HCT116 (cell line): ENCODE results near the gene CDH4. TPM values are rescaled to one million over a fixed set of nuclear protein-coding genes. Genes with fewer than 3 reads are reported as not detected.

Source experiments
- ATAC-seq: fragments of 200-7000 bp; cut with Tn5 transposase; 2 replicates; pipeline ENCODE4 v1.9.1; 2020; ENCODE audit warnings: mild to moderate bottlenecking, moderate library complexity
- BruUV-seq: library from RNA; stranded (reverse); fragments of 400-500 nt; replicated peaks from 2 replicates; lab custom pipeline; 2021; lab: Mats Ljungman, UMichigan
- CTCF ChIA-PET: fragments of 300-600 bp; sonication (Branson Sonifier 250); formaldehyde crosslinking; loops from one replicate; lab custom pipeline; 2021; ENCODE audit warnings: antibody characterized with exemption; lab: Charles Lee
- POLR2A ChIA-PET: fragments of 300-600, 350-600 bp; sonication (Branson Sonifier 250); formaldehyde crosslinking; loops from one replicate; lab custom pipeline; 2021; ENCODE audit warnings: antibody characterized with exemption; lab: Charles Lee
- RAD21 ChIA-PET, 2 experiments: fragments of 300-600 bp; sonication (Branson Sonifier 250); formaldehyde crosslinking; loops; one replicate each; lab custom pipeline; 2023; ENCODE audit warnings: low total read pairs in 2 of 2; ENCODE audit not compliant: uncharacterized antibody in 2 of 2, unreplicated experiment in 2 of 2, low non-redundant PET in 1 of 2; lab: Charles Lee
- DNase-seq: peaks from one replicate; pipeline ENCODE4 v3.0.0-alpha.2; 2010; ENCODE audit warnings: low read depth, low spot score
- H2AFZ ChIP-seq: fragments of 200-600 bp; shearing (Covaris generic), sonication (generic); 2 replicates; pipeline ENCODE4 v1.6.1; 2017; ENCODE audit warnings: low read depth, mixed run types, mixed read lengths, antibody characterized with exemption, low read length; ENCODE audit not compliant: poor library complexity, severe bottlenecking
- H3K27ac ChIP-seq: 2 replicates; pipeline ENCODE4 v1.5.1; 2012; ENCODE audit warnings: low read depth, low read length
- H3K27me3 ChIP-seq: fragments of 200-600 bp; sonication (generic); 2 replicates; pipeline ENCODE4 v1.6.1; 2016; ENCODE audit warnings: mixed run types, low read length, mixed read lengths; ENCODE audit not compliant: insufficient read depth
- H3K36me3 ChIP-seq, 2 experiments: fragments of 200-500 bp in 1 of 2; fragments of 200-600 bp in 1 of 2; sonication (Bioruptor generic) in 1 of 2; sonication (generic) in 1 of 2; 2 replicates each; pipeline versions ENCODE4 v1.5.1 to v1.6.1; 2014 to 2016; ENCODE audit warnings: low read length in 2 of 2, inconsistent platforms in 1 of 2, mixed read lengths in 1 of 2, mixed run types in 1 of 2; ENCODE audit not compliant: insufficient read depth in 2 of 2, control insufficient read depth in 1 of 2
- H3K4me1 ChIP-seq, 2 experiments: fragments of 200-600 bp in 1 of 2; sonication (generic) in 1 of 2; 2 replicates each; pipeline versions ENCODE4 v1.5.1 to v1.6.1; 2012 to 2017; ENCODE audit warnings: low read length in 2 of 2, inconsistent platforms in 1 of 2, mild to moderate bottlenecking in 1 of 2, mixed read lengths in 1 of 2, mixed run types in 1 of 2, moderate library complexity in 1 of 2; ENCODE audit not compliant: insufficient read depth in 2 of 2, control insufficient read depth in 1 of 2
- H3K4me2 ChIP-seq: fragments of 200-600 bp; sonication (generic); 2 replicates; pipeline ENCODE4 v1.6.1; 2017; ENCODE audit warnings: mixed run types, low read length, mixed read lengths
- H3K4me3 ChIP-seq, 2 experiments: fragments of 200-600 bp in 1 of 2; sonication (generic) in 1 of 2; replicated peaks in 1 of 2; 2 replicates each; pipeline ENCODE4 v1.5.1; 2011 to 2016; ENCODE audit warnings: low read length in 2 of 2, control low read depth in 1 of 2, low read depth in 1 of 2, mild to moderate bottlenecking in 1 of 2, mixed read lengths in 1 of 2, mixed run types in 1 of 2
- H3K79me2 ChIP-seq: fragments of 200-600 bp; sonication (generic); 2 replicates; pipeline ENCODE4 v1.6.1; 2017; ENCODE audit warnings: mild to moderate bottlenecking, mixed run types, low read length, moderate library complexity, mixed read lengths; ENCODE audit not compliant: insufficient read depth
- H3K9ac ChIP-seq: fragments of 200-600 bp; sonication (generic); 2 replicates; pipeline ENCODE4 v1.6.1; 2016; ENCODE audit warnings: low read length, mixed read lengths
- H3K9me2 ChIP-seq: fragments of 200-600 bp; sonication (generic), shearing (Covaris generic); 2 replicates; pipeline ENCODE4 v1.6.1; 2017; ENCODE audit warnings: mixed run types, mild to moderate bottlenecking, moderate library complexity; ENCODE audit not compliant: insufficient read depth
- H3K9me3 ChIP-seq, 2 experiments: fragments of 200-500 bp in 1 of 2; fragments of 200-600 bp in 1 of 2; sonication (Bioruptor generic) in 1 of 2; sonication (generic) in 1 of 2; 2 replicates each; pipeline ENCODE4 v1.6.1; 2014 to 2017; ENCODE audit warnings: low read length in 2 of 2, mixed read lengths in 2 of 2, inconsistent platforms in 1 of 2, low read depth in 1 of 2, mild to moderate bottlenecking in 1 of 2, mixed run types in 1 of 2, moderate library complexity in 1 of 2; ENCODE audit not compliant: control insufficient read depth in 1 of 2, insufficient read depth in 1 of 2
- H4K20me1 ChIP-seq: fragments of 200-600 bp; sonication (generic), shearing (Covaris generic); 2 replicates; pipeline ENCODE4 v1.6.1; 2017; ENCODE audit warnings: mixed run types, mild to moderate bottlenecking, moderate library complexity; ENCODE audit not compliant: insufficient read depth
- CBX3 ChIP-seq: IDR thresholded peaks from 2 replicates; pipeline ENCODE4 v1.6.1; 2012; ENCODE audit warnings: low read depth
- EGR1 ChIP-seq: IDR thresholded peaks from 2 replicates; pipeline ENCODE4 v1.6.1; 2012; ENCODE audit warnings: low read depth
- EZH2 ChIP-seq: fragments of 200-600 bp; sonication (generic); IDR thresholded peaks from 2 replicates; pipeline ENCODE4 v1.6.1; 2017; ENCODE audit warnings: antibody characterized with exemption, mixed run types
- EZH2phosphoT487 ChIP-seq: fragments of 200-600 bp; IDR thresholded peaks from 2 replicates; pipeline ENCODE4 v1.6.1; 2018; ENCODE audit warnings: antibody characterized with exemption, borderline replicate concordance
- FOSL1 ChIP-seq: IDR thresholded peaks from 2 replicates; pipeline ENCODE4 v1.6.1; 2012; ENCODE audit warnings: low read depth
- JUND ChIP-seq: IDR thresholded peaks from 2 replicates; pipeline ENCODE4 v1.6.1; 2012
- RAD21 ChIP-seq: IDR thresholded peaks from 2 replicates; pipeline ENCODE4 v1.6.1; 2012; ENCODE audit warnings: low read depth, mild to moderate bottlenecking
- SP1 ChIP-seq: IDR thresholded peaks from 2 replicates; pipeline ENCODE4 v1.6.1; 2012; ENCODE audit warnings: low read depth
- SRF ChIP-seq: IDR thresholded peaks from 2 replicates; pipeline ENCODE4 v1.6.1; 2012; ENCODE audit warnings: low read depth
- TCF7L2 ChIP-seq: IDR thresholded peaks from 2 replicates; pipeline ENCODE4 v1.7.0; 2011; ENCODE audit warnings: borderline replicate concordance, inconsistent platforms; ENCODE audit not compliant: insufficient read depth, insufficient read length; ENCODE audit errors: extremely low read depth
- YY1 ChIP-seq: IDR thresholded peaks from 2 replicates; pipeline ENCODE4 v1.6.1; 2011; ENCODE audit warnings: low read length, low read depth, moderate library complexity, mild to moderate bottlenecking; ENCODE audit not compliant: insufficient replicate concordance; ENCODE audit errors: extremely low read depth
- ZNF274 ChIP-seq: fragments of 200-500 bp; sonication (Bioruptor generic); IDR thresholded peaks from 2 replicates; pipeline ENCODE4 v1.6.1; 2014; ENCODE audit warnings: mild to moderate bottlenecking, low read depth, low read length, inconsistent platforms
- intact Hi-C: fragments of 100-400 bp; cut with micrococcal nuclease; formaldehyde crosslinking; loops from 2 replicates; pipeline ENCODE4 v1.10.0; 2022
- total RNA-seq: library from RNA; stranded (reverse); gene quantifications from one replicate; pipeline ENCODE4 v1.2.1, GENCODE V29; 2021; ENCODE audit not compliant: unreplicated experiment
- TF ChIP-seq, protein P1 (sequence below): IDR thresholded peaks from 2 replicates; pipeline ENCODE4 v1.6.1; 2012; ENCODE audit warnings: low read depth
- TF ChIP-seq, protein P2 (sequence below), 3 experiments: fragments of 200-600 bp in 1 of 3; sonication (generic) in 1 of 3; IDR thresholded peaks in 2 of 3; conservative IDR thresholded peaks in 1 of 3; 2 replicates each; pipeline ENCODE4 v1.5.1; 2012 to 2017; ENCODE audit warnings: low read depth in 2 of 3, low read length in 2 of 3, antibody characterized with exemption in 1 of 3, borderline replicate concordance in 1 of 3, control low read depth in 1 of 3, mild to moderate bottlenecking in 1 of 3, mixed read lengths in 1 of 3, mixed run types in 1 of 3, moderate library complexity in 1 of 3; ENCODE audit not compliant: insufficient read depth in 1 of 3
- TF ChIP-seq, protein P3 (sequence below): IDR thresholded peaks from 2 replicates; pipeline ENCODE4 v1.6.1; 2011; ENCODE audit warnings: mild to moderate bottlenecking, low read length, moderate library complexity; ENCODE audit not compliant: insufficient replicate concordance; ENCODE audit errors: extremely low read depth

The CDH4 gene
- total RNA-seq, 1 experiment from 2014 or later: not detected

DNA sequence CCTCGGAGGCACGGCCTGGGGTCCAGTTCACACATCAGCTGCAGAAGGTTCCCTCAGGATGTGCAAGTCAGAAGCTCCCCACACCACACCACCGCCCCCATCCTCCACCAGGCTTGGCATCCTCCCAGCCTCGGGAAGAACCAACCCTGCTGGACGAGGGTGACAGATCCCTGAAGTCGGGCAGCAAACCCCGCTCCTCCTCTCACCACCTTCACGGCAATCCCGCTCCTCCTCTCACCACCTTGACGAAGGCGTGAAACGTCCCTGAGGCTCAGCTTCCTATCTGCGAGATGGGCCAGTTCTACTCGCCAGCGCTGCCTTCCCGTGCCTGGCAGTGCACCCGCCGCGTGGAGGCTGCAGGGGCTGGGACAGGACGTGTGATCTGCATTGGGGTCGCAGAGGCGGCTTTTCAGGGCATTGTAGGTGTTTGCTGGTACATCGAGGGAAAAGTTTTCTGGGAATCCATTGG lies 486.6 kb downstream of the CDH4 start (continued):
- TF ChIP-seq EGR1 (no peak), EZH2 (no peak), SP1 (no peak), SRF (no peak), YY1 (no peak), ZNF274 (no peak), EZH2phosphoT487 (no peak)
- TF ChIP-seq, protein P1, sequence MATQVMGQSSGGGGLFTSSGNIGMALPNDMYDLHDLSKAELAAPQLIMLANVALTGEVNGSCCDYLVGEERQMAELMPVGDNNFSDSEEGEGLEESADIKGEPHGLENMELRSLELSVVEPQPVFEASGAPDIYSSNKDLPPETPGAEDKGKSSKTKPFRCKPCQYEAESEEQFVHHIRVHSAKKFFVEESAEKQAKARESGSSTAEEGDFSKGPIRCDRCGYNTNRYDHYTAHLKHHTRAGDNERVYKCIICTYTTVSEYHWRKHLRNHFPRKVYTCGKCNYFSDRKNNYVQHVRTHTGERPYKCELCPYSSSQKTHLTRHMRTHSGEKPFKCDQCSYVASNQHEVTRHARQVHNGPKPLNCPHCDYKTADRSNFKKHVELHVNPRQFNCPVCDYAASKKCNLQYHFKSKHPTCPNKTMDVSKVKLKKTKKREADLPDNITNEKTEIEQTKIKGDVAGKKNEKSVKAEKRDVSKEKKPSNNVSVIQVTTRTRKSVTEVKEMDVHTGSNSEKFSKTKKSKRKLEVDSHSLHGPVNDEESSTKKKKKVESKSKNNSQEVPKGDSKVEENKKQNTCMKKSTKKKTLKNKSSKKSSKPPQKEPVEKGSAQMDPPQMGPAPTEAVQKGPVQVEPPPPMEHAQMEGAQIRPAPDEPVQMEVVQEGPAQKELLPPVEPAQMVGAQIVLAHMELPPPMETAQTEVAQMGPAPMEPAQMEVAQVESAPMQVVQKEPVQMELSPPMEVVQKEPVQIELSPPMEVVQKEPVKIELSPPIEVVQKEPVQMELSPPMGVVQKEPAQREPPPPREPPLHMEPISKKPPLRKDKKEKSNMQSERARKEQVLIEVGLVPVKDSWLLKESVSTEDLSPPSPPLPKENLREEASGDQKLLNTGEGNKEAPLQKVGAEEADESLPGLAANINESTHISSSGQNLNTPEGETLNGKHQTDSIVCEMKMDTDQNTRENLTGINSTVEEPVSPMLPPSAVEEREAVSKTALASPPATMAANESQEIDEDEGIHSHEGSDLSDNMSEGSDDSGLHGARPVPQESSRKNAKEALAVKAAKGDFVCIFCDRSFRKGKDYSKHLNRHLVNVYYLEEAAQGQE: no peak
- TF ChIP-seq, all 23 proteins: peak for 0

DNA sequence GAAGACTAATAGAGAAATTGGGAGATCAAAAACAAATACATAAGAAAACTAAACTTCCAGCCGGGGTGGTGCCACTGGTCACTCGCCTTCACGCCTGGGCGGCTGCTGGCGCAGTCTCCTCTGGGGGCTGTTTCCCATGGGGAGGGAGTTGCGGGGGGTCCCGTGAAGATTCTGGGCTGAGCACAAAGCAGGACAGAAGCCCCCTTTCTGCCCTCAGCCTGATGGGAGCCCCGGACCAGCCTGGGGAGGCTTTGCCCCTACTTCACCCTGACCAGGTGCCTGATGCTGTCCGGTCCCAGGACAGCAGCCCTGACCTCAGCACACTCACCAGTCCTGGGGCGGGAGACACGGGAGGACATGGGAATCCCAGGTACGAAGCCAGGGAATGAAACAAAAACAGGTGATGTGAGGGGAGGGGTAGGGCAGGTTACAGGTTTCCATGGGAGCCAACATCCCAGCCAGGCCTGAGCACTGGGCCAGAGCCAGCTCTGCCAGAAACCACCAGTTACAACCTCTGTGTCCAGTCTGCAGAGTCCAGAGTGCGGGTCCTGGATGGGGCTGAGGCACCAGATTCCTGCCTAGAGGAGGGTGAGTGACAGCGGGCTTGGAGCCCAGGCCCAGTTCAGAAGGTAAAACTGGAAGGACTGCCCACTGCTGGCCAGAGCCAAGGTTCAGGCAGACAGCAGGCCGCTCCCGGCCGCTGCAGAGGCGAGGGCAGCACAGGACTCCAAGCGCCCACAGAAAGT lies 487.2 kb downstream of the CDH4 start:
- RAD21 ChIA-PET: no interaction called here
- intact Hi-C loops: no loop called here
- CTCF ChIA-PET: no interaction called here
- Histone ChIP-seq H3K79me2 (no peaks in the 10 kb centered on the region), H3K4me1 (no peaks in the 10 kb centered on the region), H3K27me3 (peaks cover 32% of the 10 kb centered on the region), H3K4me2 (no peak overlapping the region), H3K9me3 (no peaks in the 10 kb centered on the region), H3K9me2 (no peaks in the 10 kb centered on the region), H3K27ac (no peak overlapping the region), H3K4me3 (no peak overlapping the region), H2AFZ (no peak overlapping the region), H4K20me1 (no peaks in the 10 kb centered on the region), H3K36me3 (no peaks in the 10 kb centered on the region), H3K9ac (no peak overlapping the region)
- DNase-seq (no peak), ATAC-seq (no peak)
- BruUV-seq: no TSS peak
- TF ChIP-seq, protein P2, sequence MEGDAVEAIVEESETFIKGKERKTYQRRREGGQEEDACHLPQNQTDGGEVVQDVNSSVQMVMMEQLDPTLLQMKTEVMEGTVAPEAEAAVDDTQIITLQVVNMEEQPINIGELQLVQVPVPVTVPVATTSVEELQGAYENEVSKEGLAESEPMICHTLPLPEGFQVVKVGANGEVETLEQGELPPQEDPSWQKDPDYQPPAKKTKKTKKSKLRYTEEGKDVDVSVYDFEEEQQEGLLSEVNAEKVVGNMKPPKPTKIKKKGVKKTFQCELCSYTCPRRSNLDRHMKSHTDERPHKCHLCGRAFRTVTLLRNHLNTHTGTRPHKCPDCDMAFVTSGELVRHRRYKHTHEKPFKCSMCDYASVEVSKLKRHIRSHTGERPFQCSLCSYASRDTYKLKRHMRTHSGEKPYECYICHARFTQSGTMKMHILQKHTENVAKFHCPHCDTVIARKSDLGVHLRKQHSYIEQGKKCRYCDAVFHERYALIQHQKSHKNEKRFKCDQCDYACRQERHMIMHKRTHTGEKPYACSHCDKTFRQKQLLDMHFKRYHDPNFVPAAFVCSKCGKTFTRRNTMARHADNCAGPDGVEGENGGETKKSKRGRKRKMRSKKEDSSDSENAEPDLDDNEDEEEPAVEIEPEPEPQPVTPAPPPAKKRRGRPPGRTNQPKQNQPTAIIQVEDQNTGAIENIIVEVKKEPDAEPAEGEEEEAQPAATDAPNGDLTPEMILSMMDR (IDR thresholded peaks at IDR 0.05 in 2 of 3, conservative IDR thresholded peaks at IDR 0.05 in 1 of 3; ENCODE audit: borderline replicate concordance in 1 of 3, insufficient read depth in 1 of 3, low read depth in 2 of 3, low read length in 2 of 3): no peak
- no peak for TF ChIP-seq SP1
- no peak for TF ChIP-seq RAD21
- no peak for TF ChIP-seq TCF7L2
- no peak for TF ChIP-seq FOSL1
- TF ChIP-seq, protein P3, sequence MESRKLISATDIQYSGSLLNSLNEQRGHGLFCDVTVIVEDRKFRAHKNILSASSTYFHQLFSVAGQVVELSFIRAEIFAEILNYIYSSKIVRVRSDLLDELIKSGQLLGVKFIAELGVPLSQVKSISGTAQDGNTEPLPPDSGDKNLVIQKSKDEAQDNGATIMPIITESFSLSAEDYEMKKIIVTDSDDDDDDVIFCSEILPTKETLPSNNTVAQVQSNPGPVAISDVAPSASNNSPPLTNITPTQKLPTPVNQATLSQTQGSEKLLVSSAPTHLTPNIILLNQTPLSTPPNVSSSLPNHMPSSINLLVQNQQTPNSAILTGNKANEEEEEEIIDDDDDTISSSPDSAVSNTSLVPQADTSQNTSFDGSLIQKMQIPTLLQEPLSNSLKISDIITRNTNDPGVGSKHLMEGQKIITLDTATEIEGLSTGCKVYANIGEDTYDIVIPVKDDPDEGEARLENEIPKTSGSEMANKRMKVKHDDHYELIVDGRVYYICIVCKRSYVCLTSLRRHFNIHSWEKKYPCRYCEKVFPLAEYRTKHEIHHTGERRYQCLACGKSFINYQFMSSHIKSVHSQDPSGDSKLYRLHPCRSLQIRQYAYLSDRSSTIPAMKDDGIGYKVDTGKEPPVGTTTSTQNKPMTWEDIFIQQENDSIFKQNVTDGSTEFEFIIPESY: no peak
- TF ChIP-seq EZH2phosphoT487: no peak
- TF ChIP-seq CBX3: no peak
- no peak for TF ChIP-seq JUND
- POLR2A ChIA-PET: no interaction called here
